H9 (cell line): ENCODE results near the gene ERBIN. TPM values are rescaled to one million over a fixed set of nuclear protein-coding genes. Genes with fewer than 3 reads are reported as not detected.

Experiments used
- DNase-seq: peaks from one replicate; pipeline ENCODE4 v3.0.0-alpha.2; 2017
- H2AFZ ChIP-seq: one replicate; pipeline ENCODE4 v1.6.1; 2013; ENCODE audit warnings: mild to moderate bottlenecking, low read length, control low read depth, moderate library complexity
- H2AK5ac ChIP-seq: 2 replicates; pipeline ENCODE4 v1.6.1; 2013; ENCODE audit warnings: low read length, control low read depth, mixed read lengths; ENCODE audit not compliant: insufficient read length
- H2BK120ac ChIP-seq: one replicate; pipeline ENCODE4 v1.6.1; 2013; ENCODE audit warnings: low read depth, mild to moderate bottlenecking, low read length, control low read depth, inconsistent platforms; ENCODE audit not compliant: poor library complexity, severe bottlenecking
- H2BK12ac ChIP-seq: 2 replicates; pipeline ENCODE4 v1.6.1; 2013; ENCODE audit warnings: low read length, control low read depth, mixed read lengths, low read depth; ENCODE audit not compliant: insufficient read length
- H2BK15ac ChIP-seq: 2 replicates; pipeline ENCODE4 v1.6.1; 2013; ENCODE audit warnings: low read depth, low read length, control low read depth
- H2BK20ac ChIP-seq: one replicate; pipeline ENCODE4 v1.6.1; 2013; ENCODE audit warnings: low read depth, mild to moderate bottlenecking, low read length, control low read depth, inconsistent platforms; ENCODE audit not compliant: poor library complexity, severe bottlenecking
- H2BK5ac ChIP-seq: 2 replicates; pipeline ENCODE4 v1.6.1; 2013; ENCODE audit warnings: low read length, control low read depth, mixed read lengths; ENCODE audit not compliant: insufficient read length
- H3K14ac ChIP-seq: 2 replicates; pipeline ENCODE4 v1.6.1; 2013; ENCODE audit warnings: low read length, control low read depth; ENCODE audit not compliant: insufficient read depth
- H3K18ac ChIP-seq: 2 replicates; pipeline ENCODE4 v1.6.1; 2013; ENCODE audit warnings: low read depth, mild to moderate bottlenecking, mixed read lengths, low read length, control low read depth; ENCODE audit not compliant: insufficient read length
- H3K23ac ChIP-seq: 2 replicates; pipeline ENCODE4 v1.6.1; 2013; ENCODE audit warnings: low read length, control low read depth, mixed read lengths, low read depth; ENCODE audit not compliant: insufficient read length
- H3K23me2 ChIP-seq: 2 replicates; pipeline ENCODE4 v1.6.1; 2013; ENCODE audit warnings: low read depth, mild to moderate bottlenecking, mixed read lengths, low read length, control low read depth; ENCODE audit not compliant: insufficient read length, poor library complexity, severe bottlenecking
- H3K27ac ChIP-seq: 2 replicates; pipeline ENCODE4 v1.5.1; 2013; ENCODE audit warnings: low read length, control low read depth, mixed read lengths, low read depth; ENCODE audit not compliant: insufficient read length
- H3K27me3 ChIP-seq: 2 replicates; pipeline ENCODE4 v1.6.1; 2013; ENCODE audit warnings: low read length, control low read depth, inconsistent platforms; ENCODE audit not compliant: insufficient read depth
- H3K4ac ChIP-seq: 2 replicates; pipeline ENCODE4 v1.6.1; 2013; ENCODE audit warnings: low read depth, mild to moderate bottlenecking, control low read depth, inconsistent platforms, low read length, moderate library complexity
- H3K4me1 ChIP-seq: 2 replicates; pipeline ENCODE4 v1.6.1; 2013; ENCODE audit warnings: low read length, control low read depth, inconsistent platforms; ENCODE audit not compliant: insufficient read depth
- H3K4me2 ChIP-seq: 2 replicates; pipeline ENCODE4 v1.6.1; 2013; ENCODE audit warnings: low read length, control low read depth, mixed read lengths; ENCODE audit not compliant: insufficient read length, insufficient read depth
- H3K56ac ChIP-seq: 2 replicates; pipeline ENCODE4 v1.6.1; 2013; ENCODE audit warnings: low read depth, mild to moderate bottlenecking, mixed read lengths, low read length, control low read depth; ENCODE audit not compliant: insufficient read length
- H3K79me1 ChIP-seq: 2 replicates; pipeline ENCODE4 v1.6.1; 2013; ENCODE audit warnings: low read depth, mild to moderate bottlenecking, moderate library complexity, low read length, control low read depth, inconsistent platforms; ENCODE audit not compliant: insufficient read depth, poor library complexity, severe bottlenecking
- H3K79me2 ChIP-seq: 2 replicates; pipeline ENCODE4 v1.6.1; 2013; ENCODE audit warnings: low read length, control low read depth, inconsistent platforms; ENCODE audit not compliant: insufficient read depth
- H3K9ac ChIP-seq: 2 replicates; pipeline ENCODE4 v1.6.1; 2013; ENCODE audit warnings: low read length, control low read depth, mixed read lengths; ENCODE audit not compliant: insufficient read length; ENCODE audit errors: extremely low read depth
- H3K9me3 ChIP-seq: one replicate; pipeline ENCODE4 v1.6.1; 2013; ENCODE audit warnings: low read depth, low read length, inconsistent platforms; ENCODE audit not compliant: control insufficient read depth
- H3T11ph ChIP-seq: one replicate; pipeline ENCODE4 v1.6.1; 2013; ENCODE audit warnings: mild to moderate bottlenecking, low read length, control low read depth, inconsistent platforms
- H4K20me1 ChIP-seq: one replicate; pipeline ENCODE4 v1.6.1; 2013; ENCODE audit not compliant: control insufficient read depth, insufficient read length, insufficient read depth
- H4K5ac ChIP-seq: 2 replicates; pipeline ENCODE4 v1.6.1; 2013; ENCODE audit warnings: low read depth, mild to moderate bottlenecking, mixed read lengths, low read length, control low read depth; ENCODE audit not compliant: insufficient read length
- H4K8ac ChIP-seq: replicated peaks from 2 replicates; pipeline ENCODE4 v1.6.1; 2013; ENCODE audit warnings: low read length, control low read depth, mixed read lengths, low read depth; ENCODE audit not compliant: insufficient read length
- H4K91ac ChIP-seq: 2 replicates; pipeline ENCODE4 v1.6.1; 2013; ENCODE audit warnings: low read depth, mild to moderate bottlenecking, moderate library complexity, mixed read lengths, low read length, control low read depth; ENCODE audit not compliant: insufficient read length
- H3K27ac Mint-ChIP-seq, 3 experiments: 2 replicates in 2 of 3; 3 replicates in 1 of 3; pipeline ENCODE4 v1.8.0; 2020 to 2021; ENCODE audit warnings: mixed read lengths in 3 of 3, mild to moderate bottlenecking in 1 of 3, moderate library complexity in 1 of 3
- H3K27me3 Mint-ChIP-seq: 2 replicates; pipeline ENCODE4 v1.8.0; 2021; ENCODE audit warnings: low read depth, mild to moderate bottlenecking, moderate library complexity, mixed read lengths
- H3K36me3 Mint-ChIP-seq, 3 experiments: 2 replicates in 2 of 3; 3 replicates in 1 of 3; pipeline ENCODE4 v1.8.0; 2020 to 2021; ENCODE audit warnings: low read depth in 3 of 3, mixed read lengths in 3 of 3; ENCODE audit not compliant: insufficient read depth in 1 of 3
- H3K4me1 Mint-ChIP-seq, 2 experiments: 2 replicates each; pipeline ENCODE4 v1.8.0; 2020; ENCODE audit warnings: mixed read lengths in 2 of 2
- H3K4me3 Mint-ChIP-seq, 2 experiments: 2 replicates in 1 of 2; 3 replicates in 1 of 2; pipeline ENCODE4 v1.8.0; 2020 to 2021; ENCODE audit warnings: mild to moderate bottlenecking in 2 of 2, mixed read lengths in 2 of 2, moderate library complexity in 1 of 2
- H3K9me3 Mint-ChIP-seq, 2 experiments: 2 replicates in 1 of 2; 3 replicates in 1 of 2; pipeline ENCODE4 v1.8.0; 2020; ENCODE audit warnings: mild to moderate bottlenecking in 2 of 2, mixed read lengths in 2 of 2, moderate library complexity in 1 of 2
- WGBS: extraction: QIAGEN DNeasy Blood & Tissue Kit; methylation state at CpG from one replicate; pipeline ENCODE4 v1.1.7; 2013; ENCODE audit warnings: missing lambda C conversion rate, low lambda C conversion rate, mixed read lengths; ENCODE audit not compliant: insufficient read length; ENCODE audit errors: extremely low coverage; 5-methylcytosine and 5-hydroxymethylcytosine counted together
- total RNA-seq: library from RNA; stranded (reverse); gene quantifications from 2 replicates; pipeline ENCODE4 v1.2.1, GENCODE V29; 2021
- TF ChIP-seq, protein P1 (sequence below): fragments of 200-600 bp; sonication (generic); conservative IDR thresholded peaks from 3 replicates; pipeline ENCODE4 v1.8.0; 2021; ENCODE audit warnings: antibody characterized with exemption, mild to moderate bottlenecking

Gene ERBIN
- total RNA-seq, 1 experiment from 2014 or later, result 42.9 TPM

DNA sequence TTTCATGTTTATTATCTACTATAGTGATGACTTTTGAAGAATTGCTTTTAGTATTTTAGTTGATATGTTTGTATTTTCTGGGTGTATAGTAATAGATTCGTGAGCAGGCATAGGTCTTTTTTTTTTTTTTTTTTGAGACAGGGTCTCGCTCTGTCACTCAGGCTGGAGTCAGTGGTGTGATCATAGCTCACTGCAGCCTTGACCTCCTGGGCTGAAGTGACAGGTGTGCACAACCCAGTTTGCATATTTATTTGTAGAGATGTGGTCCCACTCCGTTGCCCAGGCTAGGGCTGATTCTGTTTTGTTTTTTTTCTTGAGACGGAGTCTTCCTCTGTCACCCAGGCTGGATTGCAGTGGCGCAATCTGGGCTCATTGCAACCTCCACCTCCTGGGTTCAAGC, 11.9 kb downstream of the ERBIN start:
- no peak overlapping the region for H3K27ac Mint-ChIP-seq
- H3K4me1 Mint-ChIP-seq, result peaks cover 12 to 18% of the 10 kb centered on the region in 2 experiments
- Histone ChIP-seq H3K79me1 (peaks cover 6% of the 10 kb centered on the region), H2BK120ac (no peak overlapping the region), H3K18ac (no peak overlapping the region), H3K56ac (no peak overlapping the region), H3K4me2 (no peak overlapping the region), H2AK5ac (no peak overlapping the region), H3K27me3 (no peaks in the 10 kb centered on the region), H3K23ac (no peak overlapping the region), H3K79me2 (peaks cover 14% of the 10 kb centered on the region; the same call in 1 of the 2 replicates), H2AFZ (no peak overlapping the region), H3T11ph (no peak overlapping the region), H3K9ac (no peak overlapping the region), H2BK15ac (no peak overlapping the region), H4K91ac (no peak overlapping the region), H2BK12ac (no peak overlapping the region), H4K5ac (no peak overlapping the region), H3K4ac (no peak overlapping the region), H2BK5ac (no peak overlapping the region), H3K27ac (no peak overlapping the region), H3K14ac (no peak overlapping the region), H3K23me2 (no peaks in the 10 kb centered on the region), H3K9me3 (no peaks in the 10 kb centered on the region), H3K4me1 (no peaks in the 10 kb centered on the region), H4K20me1 (no peaks in the 10 kb centered on the region), H2BK20ac (no peak overlapping the region), H4K8ac (no peak overlapping the region)
- DNase-seq, result no peak
- H3K4me3 Mint-ChIP-seq, result no peak overlapping the region
- TF ChIP-seq, protein P1, sequence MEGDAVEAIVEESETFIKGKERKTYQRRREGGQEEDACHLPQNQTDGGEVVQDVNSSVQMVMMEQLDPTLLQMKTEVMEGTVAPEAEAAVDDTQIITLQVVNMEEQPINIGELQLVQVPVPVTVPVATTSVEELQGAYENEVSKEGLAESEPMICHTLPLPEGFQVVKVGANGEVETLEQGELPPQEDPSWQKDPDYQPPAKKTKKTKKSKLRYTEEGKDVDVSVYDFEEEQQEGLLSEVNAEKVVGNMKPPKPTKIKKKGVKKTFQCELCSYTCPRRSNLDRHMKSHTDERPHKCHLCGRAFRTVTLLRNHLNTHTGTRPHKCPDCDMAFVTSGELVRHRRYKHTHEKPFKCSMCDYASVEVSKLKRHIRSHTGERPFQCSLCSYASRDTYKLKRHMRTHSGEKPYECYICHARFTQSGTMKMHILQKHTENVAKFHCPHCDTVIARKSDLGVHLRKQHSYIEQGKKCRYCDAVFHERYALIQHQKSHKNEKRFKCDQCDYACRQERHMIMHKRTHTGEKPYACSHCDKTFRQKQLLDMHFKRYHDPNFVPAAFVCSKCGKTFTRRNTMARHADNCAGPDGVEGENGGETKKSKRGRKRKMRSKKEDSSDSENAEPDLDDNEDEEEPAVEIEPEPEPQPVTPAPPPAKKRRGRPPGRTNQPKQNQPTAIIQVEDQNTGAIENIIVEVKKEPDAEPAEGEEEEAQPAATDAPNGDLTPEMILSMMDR, result no peak
- H3K36me3 Mint-ChIP-seq, result peaks cover 29 to 38% (median 34%) of the 10 kb centered on the region in 3 experiments
- no peaks in the 10 kb centered on the region for H3K27me3 Mint-ChIP-seq
- peaks cover 18 to 19% of the 10 kb centered on the region in 2 experiments for H3K9me3 Mint-ChIP-seq
- WGBS, result no CpG with 5 or more reads among the region's 5 CpGs
